Prostate gland (tissue), 2 donors: ENCODE data around the gene RSPRY1.

ENCODE experiments used
- POLR2A ChIP-seq: fragments of 450-650 bp; IDR thresholded peaks from one replicate; pipeline ENCODE4 v1.6.1; 2016; ENCODE audit warnings: antibody characterized with exemption, mild to moderate bottlenecking
- POLR2AphosphoS5 ChIP-seq: sonication (generic); formaldehyde crosslinking; IDR thresholded peaks from one replicate; pipeline ENCODE4 v1.6.1; 2017; ENCODE audit warnings: antibody characterized with exemption
- TF ChIP-seq, protein P1 (sequence below), 4 experiments: fragments of 200-600 bp in 2 of 4; fragments of 450-650 bp in 2 of 4; sonication (generic) in 2 of 4; IDR thresholded peaks; 1 replicate in 3 of 4; 2 replicates in 1 of 4; pipeline ENCODE4 v1.5.1; 2016 to 2019; ENCODE audit warnings: antibody characterized with exemption in 4 of 4, mild to moderate bottlenecking in 2 of 4, moderate library complexity in 2 of 4

DNA sequence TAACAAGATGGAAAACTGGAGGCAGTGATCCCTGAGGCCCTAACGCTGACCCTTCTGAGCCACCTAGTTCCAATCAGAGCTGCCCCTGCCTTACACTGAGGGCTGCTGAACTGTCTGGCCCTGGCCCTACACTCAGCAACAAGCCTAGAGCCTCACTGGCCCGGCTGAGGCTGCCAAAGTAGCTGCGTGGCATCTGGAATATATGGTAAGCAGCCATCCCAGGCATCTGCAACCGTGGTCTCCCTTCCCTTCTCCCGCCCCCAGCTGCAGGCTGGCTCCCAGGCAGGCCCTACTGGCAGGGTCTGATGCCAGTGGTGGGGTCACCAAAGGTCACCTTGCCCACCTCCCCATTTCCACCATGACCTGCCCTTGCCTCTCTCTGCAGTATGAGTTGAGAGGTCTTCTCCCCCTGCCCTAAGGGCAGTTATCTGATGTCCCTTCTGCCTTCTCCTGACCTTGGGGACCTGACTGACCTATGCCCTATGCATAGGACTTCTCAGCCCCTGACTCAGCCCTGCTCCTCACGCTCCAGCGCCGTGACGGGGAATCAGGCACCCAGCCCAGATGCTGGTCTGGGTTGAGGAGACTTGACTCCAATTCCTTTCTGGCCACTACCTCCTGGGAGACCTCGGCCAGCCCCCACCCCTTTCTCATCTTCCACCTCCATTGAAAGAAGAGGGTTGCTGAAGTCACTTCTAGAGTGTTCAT is 48.4 kb upstream of the RSPRY1 start:
- TF ChIP-seq, protein P1, sequence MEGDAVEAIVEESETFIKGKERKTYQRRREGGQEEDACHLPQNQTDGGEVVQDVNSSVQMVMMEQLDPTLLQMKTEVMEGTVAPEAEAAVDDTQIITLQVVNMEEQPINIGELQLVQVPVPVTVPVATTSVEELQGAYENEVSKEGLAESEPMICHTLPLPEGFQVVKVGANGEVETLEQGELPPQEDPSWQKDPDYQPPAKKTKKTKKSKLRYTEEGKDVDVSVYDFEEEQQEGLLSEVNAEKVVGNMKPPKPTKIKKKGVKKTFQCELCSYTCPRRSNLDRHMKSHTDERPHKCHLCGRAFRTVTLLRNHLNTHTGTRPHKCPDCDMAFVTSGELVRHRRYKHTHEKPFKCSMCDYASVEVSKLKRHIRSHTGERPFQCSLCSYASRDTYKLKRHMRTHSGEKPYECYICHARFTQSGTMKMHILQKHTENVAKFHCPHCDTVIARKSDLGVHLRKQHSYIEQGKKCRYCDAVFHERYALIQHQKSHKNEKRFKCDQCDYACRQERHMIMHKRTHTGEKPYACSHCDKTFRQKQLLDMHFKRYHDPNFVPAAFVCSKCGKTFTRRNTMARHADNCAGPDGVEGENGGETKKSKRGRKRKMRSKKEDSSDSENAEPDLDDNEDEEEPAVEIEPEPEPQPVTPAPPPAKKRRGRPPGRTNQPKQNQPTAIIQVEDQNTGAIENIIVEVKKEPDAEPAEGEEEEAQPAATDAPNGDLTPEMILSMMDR (IDR thresholded peaks at IDR 0.05): no peak
- TF ChIP-seq POLR2A (no peak), POLR2AphosphoS5 (no peak)
